BLaER1 (cell line): ENCODE data around the gene CCDC127.
A peak's percentile ranks its signal among the peaks of the same experiment; 100 is the strongest.

Experiments used
- H3K27ac ChIP-seq: shearing (Covaris generic); formaldehyde crosslinking; 2 replicates; pipeline ENCODE4 v1.8.1; 2022
- H3K27me3 ChIP-seq: shearing (Covaris generic); formaldehyde crosslinking; 2 replicates; pipeline ENCODE4 v1.8.1; 2022
- H3K36me3 ChIP-seq: shearing (Covaris generic); formaldehyde crosslinking; 2 replicates; pipeline ENCODE4 v1.8.1; 2022
- H3K4me1 ChIP-seq: shearing (Covaris generic); formaldehyde crosslinking; 2 replicates; pipeline ENCODE4 v1.8.1; 2022
- H3K4me2 ChIP-seq: shearing (Covaris generic); formaldehyde crosslinking; 2 replicates; pipeline ENCODE4 v1.8.1; 2022
- H3K4me3 ChIP-seq: shearing (Covaris generic); formaldehyde crosslinking; 2 replicates; pipeline ENCODE4 v1.8.1; 2022
- H3K9ac ChIP-seq: shearing (Covaris generic); formaldehyde crosslinking; 2 replicates; pipeline ENCODE4 v1.8.1; 2022
- H3K9me3 ChIP-seq: shearing (Covaris generic); formaldehyde crosslinking; 2 replicates; pipeline ENCODE4 v1.8.1; 2022
- H4K20me1 ChIP-seq: shearing (Covaris generic); formaldehyde crosslinking; 2 replicates; pipeline ENCODE4 v1.8.1; 2022
- Cebpa-rat ChIP-seq: shearing (Covaris generic); IDR thresholded peaks from 2 replicates; pipeline ENCODE4 v1.8.1; 2022

CCDC127 gene

GRCh38 chr5:195401-196160 is 22.4 kb downstream of the CCDC127 start:
- no peaks in the 10 kb centered on the region for H3K9me3 ChIP-seq
- H3K27ac ChIP-seq, result peak overlapping the region; percentile 100
- peaks cover 48% of the 10 kb centered on the region for H3K36me3 ChIP-seq
- no peak for TF ChIP-seq Cebpa-rat
- H3K27me3 ChIP-seq, result no peaks in the 10 kb centered on the region
- H4K20me1 ChIP-seq, result peaks cover 60% of the 10 kb centered on the region
- peak overlapping the region; percentile 99 for H3K4me2 ChIP-seq
- peak overlapping the region; percentile 27; the same call in 1 of the 2 replicates for H3K4me3 ChIP-seq
- H3K9ac ChIP-seq, result peak overlapping the region; percentile 94; the same call in 1 of the 2 replicates
- peaks cover 75% of the 10 kb centered on the region for H3K4me1 ChIP-seq

GRCh38 chr5:194603-195209 is 23.2 kb downstream of the CCDC127 start:
- Histone ChIP-seq H4K20me1 (peaks cover 52% of the 10 kb centered on the region), H3K9me3 (no peaks in the 10 kb centered on the region), H3K9ac (peak overlapping the region; percentile 94), H3K27ac (peak overlapping the region; percentile 100), H3K36me3 (peaks cover 48% of the 10 kb centered on the region), H3K4me1 (peaks cover 75% of the 10 kb centered on the region), H3K27me3 (no peaks in the 10 kb centered on the region), H3K4me2 (peak overlapping the region; percentile 99), H3K4me3 (peak overlapping the region; percentile 89; the same call in 1 of the 2 replicates)
- TF ChIP-seq Cebpa-rat, result no peak

- Histone ChIP-seq H3K36me3 (peaks cover 47% of the 10 kb centered on the region), H3K4me3 (peak overlapping the region; percentile 89), H3K4me1 (peaks cover 75% of the 10 kb centered on the region), H3K27ac (peak overlapping the region; percentile 100), H4K20me1 (peaks cover 47% of the 10 kb centered on the region), H3K9me3 (no peaks in the 10 kb centered on the region), H3K4me2 (peak overlapping the region; percentile 99), H3K9ac (peak overlapping the region; percentile 94), H3K27me3 (no peaks in the 10 kb centered on the region)
- no peak for TF ChIP-seq Cebpa-rat
Observed at GRCh38 chr5:194102-194501, 23.9 kb downstream of the CCDC127 start.

- peaks cover 75% of the 10 kb centered on the region for H3K4me1 ChIP-seq
Observed at GRCh38 chr5:192970-193831, 24.8 kb downstream of the CCDC127 start.

GRCh38 chr5:192691-192969 is 25.3 kb downstream of the CCDC127 start:
- peaks cover 77% of the 10 kb centered on the region for H3K4me1 ChIP-seq
- peak overlapping the region; percentile 100 for H3K27ac ChIP-seq
- peak overlapping the region; percentile 89 for H3K4me3 ChIP-seq
- H3K9ac ChIP-seq, result peak overlapping the region; percentile 94
- H3K36me3 ChIP-seq, result peaks cover 35% of the 10 kb centered on the region
- peaks cover 34% of the 10 kb centered on the region for H4K20me1 ChIP-seq
- TF ChIP-seq Cebpa-rat, result no peak
- peak overlapping the region; percentile 99 for H3K4me2 ChIP-seq
- no peaks in the 10 kb centered on the region for H3K9me3 ChIP-seq
- no peaks in the 10 kb centered on the region for H3K27me3 ChIP-seq

More at GRCh38 chr5:192970-193831, 24.8 kb downstream of the CCDC127 start:
- peak overlapping the region; percentile 89 for H3K4me3 ChIP-seq
- H3K27ac ChIP-seq, result peak overlapping the region; percentile 100
- H3K4me2 ChIP-seq, result peak overlapping the region; percentile 99
- peaks cover 38% of the 10 kb centered on the region for H3K36me3 ChIP-seq
- TF ChIP-seq Cebpa-rat, result no peak
- H4K20me1 ChIP-seq, result peaks cover 38% of the 10 kb centered on the region
- H3K27me3 ChIP-seq, result no peaks in the 10 kb centered on the region
- no peaks in the 10 kb centered on the region for H3K9me3 ChIP-seq
- peak overlapping the region; percentile 94 for H3K9ac ChIP-seq

GRCh38 chr5:191949-192690 is 25.8 kb downstream of the CCDC127 start:
- peak overlapping the region; percentile 89 for H3K4me3 ChIP-seq
- no peaks in the 10 kb centered on the region for H3K9me3 ChIP-seq
- H3K4me1 ChIP-seq, result peaks cover 82% of the 10 kb centered on the region
- peaks cover 32% of the 10 kb centered on the region for H4K20me1 ChIP-seq
- H3K27ac ChIP-seq, result peak overlapping the region; percentile 100
- no peak for TF ChIP-seq Cebpa-rat
- peak overlapping the region; percentile 94 for H3K9ac ChIP-seq
- H3K4me2 ChIP-seq, result peak overlapping the region; percentile 99
- peaks cover 31% of the 10 kb centered on the region for H3K36me3 ChIP-seq
- H3K27me3 ChIP-seq, result no peaks in the 10 kb centered on the region

GRCh38 chr5:191036-191948 is 26.7 kb downstream of the CCDC127 start, which contains the start of gene LRRC14B:
Gene LRRC14B, plus strand, starts transcription at chr5:191495. Its CDS starts 44 bp downstream, at chr5:191539.
- Histone ChIP-seq H3K27ac (peak within 1 kb of the TSS; percentile 100), H4K20me1 (peaks cover 30% of the 10 kb centered on the region), H3K9ac (peak within 1 kb of the TSS; percentile 94), H3K36me3 (peaks cover 30% of the 10 kb centered on the region), H3K4me3 (peak within 1 kb of the TSS; percentile 89), H3K4me2 (peak within 1 kb of the TSS; percentile 99), H3K4me1 (peaks cover 90% of the 10 kb centered on the region), H3K9me3 (no peaks in the 10 kb centered on the region), H3K27me3 (no peaks in the 10 kb centered on the region)
- TF ChIP-seq Cebpa-rat, result no peak

GRCh38 chr5:190366-191035 is 27.5 kb downstream of the CCDC127 start:
- Histone ChIP-seq H3K9me3 (no peaks in the 10 kb centered on the region), H3K27me3 (no peaks in the 10 kb centered on the region), H4K20me1 (peaks cover 22% of the 10 kb centered on the region), H3K27ac (peak overlapping the region; percentile 100), H3K4me1 (peaks cover 90% of the 10 kb centered on the region), H3K4me3 (peak overlapping the region; percentile 89), H3K9ac (peak overlapping the region; percentile 94), H3K4me2 (peak overlapping the region; percentile 99), H3K36me3 (peaks cover 22% of the 10 kb centered on the region)
- TF ChIP-seq Cebpa-rat, result no peak
